Glutamatergic neuron (in vitro differentiated cells): ENCODE results near the gene SMC4. TPM values are rescaled to one million over a fixed set of nuclear protein-coding genes. Genes with fewer than 3 reads are reported as not detected.

Experiments
- DNase-seq: peaks from one replicate; pipeline ENCODE4 v3.0.0; 2022
- H3K27ac Mint-ChIP-seq: one replicate; pipeline ENCODE4 v1.8.0; 2020; ENCODE audit warnings: mild to moderate bottlenecking, mixed read lengths, inconsistent platforms; ENCODE audit not compliant: unreplicated experiment
- H3K27me3 Mint-ChIP-seq: one replicate; pipeline ENCODE4 v1.8.0; 2020; ENCODE audit warnings: mild to moderate bottlenecking, moderate library complexity, mixed read lengths, inconsistent platforms; ENCODE audit not compliant: unreplicated experiment
- H3K36me3 Mint-ChIP-seq: one replicate; pipeline ENCODE4 v1.8.0; 2020; ENCODE audit warnings: mild to moderate bottlenecking, mixed read lengths, inconsistent platforms; ENCODE audit not compliant: unreplicated experiment
- H3K4me1 Mint-ChIP-seq: one replicate; pipeline ENCODE4 v1.8.0; 2020; ENCODE audit warnings: mild to moderate bottlenecking, low read depth, mixed read lengths, inconsistent platforms; ENCODE audit not compliant: unreplicated experiment
- H3K4me3 Mint-ChIP-seq: one replicate; pipeline ENCODE4 v1.8.0; 2020; ENCODE audit warnings: mild to moderate bottlenecking, mixed read lengths, inconsistent platforms; ENCODE audit not compliant: unreplicated experiment
- H3K9me3 Mint-ChIP-seq: one replicate; pipeline ENCODE4 v1.8.0; 2020; ENCODE audit warnings: mild to moderate bottlenecking, moderate library complexity, mixed read lengths, inconsistent platforms; ENCODE audit not compliant: unreplicated experiment
- total RNA-seq: library from RNA; stranded (reverse); fragmentation: NEBNext Ultra II Directional; extraction: Animal tissue kit (Norgen Biotek cat#: 25700); gene quantifications from one replicate; pipeline ENCODE4 v1.2.1, GENCODE V29; 2021; ENCODE audit not compliant: unreplicated experiment
- TF ChIP-seq, protein P1 (sequence below): fragments of 200-600 bp; sonication (generic); IDR thresholded peaks from one replicate; pipeline ENCODE4 v1.5.0; 2021; ENCODE audit not compliant: partially characterized antibody, unreplicated experiment

SMC4 gene
- total RNA-seq, 1 donor from 2014 or later: 34.0 TPM

DNA sequence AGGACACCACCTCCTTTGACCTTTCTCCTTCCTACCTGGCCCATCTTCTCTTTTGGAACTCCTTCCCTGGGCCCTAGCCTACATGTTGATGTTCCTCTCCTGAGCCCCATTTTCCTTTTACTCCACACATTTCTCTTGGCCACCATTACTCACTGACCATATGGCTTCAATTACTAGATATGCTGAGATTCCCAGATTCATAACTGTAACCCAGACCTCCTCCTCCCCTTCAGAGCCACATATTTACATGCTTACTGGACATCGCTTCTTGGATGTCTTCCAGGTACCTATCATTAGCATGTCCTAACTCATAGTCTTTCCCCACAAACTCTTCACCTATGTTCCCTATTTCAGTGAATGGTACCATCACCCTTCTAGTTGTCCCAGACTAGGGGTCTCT lies 74.5 kb downstream of the SMC4 start:
- H3K27me3 Mint-ChIP-seq: no peaks in the 10 kb centered on the region
- H3K4me3 Mint-ChIP-seq: no peak overlapping the region
- peaks cover 8% of the 10 kb centered on the region for H3K36me3 Mint-ChIP-seq
- peaks cover 10% of the 10 kb centered on the region for H3K9me3 Mint-ChIP-seq
- H3K27ac Mint-ChIP-seq: no peak overlapping the region
- no peak for DNase-seq
- TF ChIP-seq, protein P1, sequence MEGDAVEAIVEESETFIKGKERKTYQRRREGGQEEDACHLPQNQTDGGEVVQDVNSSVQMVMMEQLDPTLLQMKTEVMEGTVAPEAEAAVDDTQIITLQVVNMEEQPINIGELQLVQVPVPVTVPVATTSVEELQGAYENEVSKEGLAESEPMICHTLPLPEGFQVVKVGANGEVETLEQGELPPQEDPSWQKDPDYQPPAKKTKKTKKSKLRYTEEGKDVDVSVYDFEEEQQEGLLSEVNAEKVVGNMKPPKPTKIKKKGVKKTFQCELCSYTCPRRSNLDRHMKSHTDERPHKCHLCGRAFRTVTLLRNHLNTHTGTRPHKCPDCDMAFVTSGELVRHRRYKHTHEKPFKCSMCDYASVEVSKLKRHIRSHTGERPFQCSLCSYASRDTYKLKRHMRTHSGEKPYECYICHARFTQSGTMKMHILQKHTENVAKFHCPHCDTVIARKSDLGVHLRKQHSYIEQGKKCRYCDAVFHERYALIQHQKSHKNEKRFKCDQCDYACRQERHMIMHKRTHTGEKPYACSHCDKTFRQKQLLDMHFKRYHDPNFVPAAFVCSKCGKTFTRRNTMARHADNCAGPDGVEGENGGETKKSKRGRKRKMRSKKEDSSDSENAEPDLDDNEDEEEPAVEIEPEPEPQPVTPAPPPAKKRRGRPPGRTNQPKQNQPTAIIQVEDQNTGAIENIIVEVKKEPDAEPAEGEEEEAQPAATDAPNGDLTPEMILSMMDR: no peak
- no peaks in the 10 kb centered on the region for H3K4me1 Mint-ChIP-seq

DNA sequence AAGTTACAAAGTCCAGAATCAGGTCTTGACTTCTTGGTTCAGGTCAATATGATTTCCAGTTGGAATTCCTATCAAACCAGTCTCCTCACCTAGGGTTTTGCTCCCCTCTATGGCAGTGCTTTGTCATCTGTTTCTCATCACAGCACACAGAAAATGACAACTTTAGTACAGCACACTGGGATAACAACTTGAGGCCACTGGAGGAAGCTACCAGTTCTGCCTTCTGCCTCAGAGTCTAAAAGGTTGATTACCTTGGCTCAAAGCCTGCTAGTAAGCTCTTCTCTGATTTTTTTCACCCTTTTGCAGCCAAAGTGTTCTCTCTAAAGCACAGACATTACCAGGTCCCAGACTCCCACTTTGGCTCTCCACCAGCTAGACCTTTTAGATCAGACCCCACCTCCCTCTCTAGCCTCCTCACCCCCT lies 75.0 kb downstream of the SMC4 start:
- no peaks in the 10 kb centered on the region for H3K27me3 Mint-ChIP-seq
- no peak overlapping the region for H3K27ac Mint-ChIP-seq
- no peak overlapping the region for H3K4me3 Mint-ChIP-seq
- H3K9me3 Mint-ChIP-seq: peaks cover 10% of the 10 kb centered on the region
- DNase-seq: no peak
- TF ChIP-seq, protein P1: no peak
- H3K36me3 Mint-ChIP-seq: peaks cover 7% of the 10 kb centered on the region
- no peaks in the 10 kb centered on the region for H3K4me1 Mint-ChIP-seq

DNA sequence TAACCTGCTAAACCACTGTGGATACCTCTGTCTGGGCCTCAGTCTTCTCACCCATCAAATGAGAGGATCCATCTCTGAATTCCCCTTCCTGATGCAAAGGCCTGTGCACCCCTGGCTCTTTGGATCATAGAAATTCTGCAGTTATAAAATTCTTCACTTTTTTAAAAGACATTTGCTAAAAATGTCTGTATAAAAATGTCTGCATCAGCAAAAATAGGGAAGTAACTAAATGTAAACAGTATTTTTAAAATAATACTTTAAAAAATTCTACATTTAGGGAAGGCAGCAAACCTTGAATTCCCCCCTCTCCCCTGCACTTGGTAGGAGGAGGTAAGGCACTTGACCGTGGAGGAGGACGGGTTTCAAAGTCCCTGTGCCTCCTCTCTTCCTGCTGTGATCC lies 75.7 kb downstream of the SMC4 start:
- no peak overlapping the region for H3K27ac Mint-ChIP-seq
- H3K4me3 Mint-ChIP-seq: no peak overlapping the region
- TF ChIP-seq, protein P1: no peak
- H3K9me3 Mint-ChIP-seq: peaks cover 6% of the 10 kb centered on the region
- H3K4me1 Mint-ChIP-seq: no peaks in the 10 kb centered on the region
- H3K27me3 Mint-ChIP-seq: no peaks in the 10 kb centered on the region
- no peak for DNase-seq
- no peaks in the 10 kb centered on the region for H3K36me3 Mint-ChIP-seq

DNA sequence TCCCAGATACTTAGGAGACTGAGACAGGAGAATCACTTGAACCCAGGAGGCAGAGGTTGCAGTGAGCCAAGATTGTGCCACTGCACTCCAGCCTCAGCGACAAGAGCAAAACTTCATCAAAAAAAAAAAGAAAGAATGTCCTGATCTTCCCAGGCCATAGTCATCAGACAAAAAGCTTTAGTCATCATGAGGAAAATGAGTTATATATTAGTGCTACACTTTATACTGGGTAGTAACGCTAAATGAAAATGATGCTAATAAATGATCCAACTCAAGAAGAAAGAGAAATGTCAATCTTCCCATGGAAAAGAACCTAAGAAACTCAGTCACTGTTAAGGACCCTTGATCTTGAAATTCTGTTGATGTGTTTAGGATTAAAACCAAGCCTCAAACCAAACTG lies 76.4 kb downstream of the SMC4 start:
- peaks cover 6% of the 10 kb centered on the region for H3K9me3 Mint-ChIP-seq
- H3K27ac Mint-ChIP-seq: no peak overlapping the region

DNA sequence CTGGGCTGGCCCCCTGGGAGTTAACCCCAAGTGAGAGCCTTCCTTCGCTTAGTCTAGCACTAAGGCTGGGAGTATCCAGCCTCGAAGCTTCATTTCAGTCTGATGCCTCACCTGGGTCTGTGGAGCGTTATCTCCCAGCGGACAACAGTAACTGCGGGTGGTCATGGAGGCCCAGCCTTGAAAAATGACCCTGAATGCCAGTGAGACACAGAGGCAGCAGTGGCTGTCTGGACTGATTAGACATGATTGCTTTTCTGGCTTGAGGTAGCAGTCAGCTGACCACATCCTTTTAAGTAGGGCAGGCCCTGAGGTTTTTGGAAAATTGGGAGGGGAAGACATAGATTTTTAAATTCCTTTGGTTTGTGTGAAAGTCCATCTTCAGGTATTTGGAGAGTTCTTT lies 78.3 kb downstream of the SMC4 start:
- no peaks in the 10 kb centered on the region for H3K27me3 Mint-ChIP-seq
- H3K4me3 Mint-ChIP-seq: no peak overlapping the region
- H3K36me3 Mint-ChIP-seq: no peaks in the 10 kb centered on the region
- peaks cover 2% of the 10 kb centered on the region for H3K9me3 Mint-ChIP-seq
- no peak for DNase-seq
- H3K27ac Mint-ChIP-seq: no peak overlapping the region
- TF ChIP-seq, protein P1: no peak
- H3K4me1 Mint-ChIP-seq: no peaks in the 10 kb centered on the region

More for the DNA sequence above, 76.4 kb downstream of the SMC4 start:
- TF ChIP-seq, protein P1: no peak
- no peaks in the 10 kb centered on the region for H3K36me3 Mint-ChIP-seq
- H3K4me1 Mint-ChIP-seq: no peaks in the 10 kb centered on the region
- H3K27me3 Mint-ChIP-seq: no peaks in the 10 kb centered on the region
- no peak for DNase-seq
- no peak overlapping the region for H3K4me3 Mint-ChIP-seq
